Stimulated activated CD4-positive, alpha-beta T cell treated with anti-CD3 and anti-CD28 coated beads, Interleukin-2, amount 100 ng/mL, for 4 hours (primary cell): ENCODE measurements around the gene SGCB.
"Not testable (repeated sequence)": the region's sequence is repeated elsewhere in the genome, so short reads cannot be mapped to it uniquely, and the experiment has no call there.

ENCODE experiments used
- DNase-seq: peaks from one replicate; pipeline ENCODE4 v3.0.0-alpha.2; 2020; ENCODE audit warnings: low read depth

The SGCB gene, protein sequence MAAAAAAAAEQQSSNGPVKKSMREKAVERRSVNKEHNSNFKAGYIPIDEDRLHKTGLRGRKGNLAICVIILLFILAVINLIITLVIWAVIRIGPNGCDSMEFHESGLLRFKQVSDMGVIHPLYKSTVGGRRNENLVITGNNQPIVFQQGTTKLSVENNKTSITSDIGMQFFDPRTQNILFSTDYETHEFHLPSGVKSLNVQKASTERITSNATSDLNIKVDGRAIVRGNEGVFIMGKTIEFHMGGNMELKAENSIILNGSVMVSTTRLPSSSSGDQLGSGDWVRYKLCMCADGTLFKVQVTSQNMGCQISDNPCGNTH

DNA sequence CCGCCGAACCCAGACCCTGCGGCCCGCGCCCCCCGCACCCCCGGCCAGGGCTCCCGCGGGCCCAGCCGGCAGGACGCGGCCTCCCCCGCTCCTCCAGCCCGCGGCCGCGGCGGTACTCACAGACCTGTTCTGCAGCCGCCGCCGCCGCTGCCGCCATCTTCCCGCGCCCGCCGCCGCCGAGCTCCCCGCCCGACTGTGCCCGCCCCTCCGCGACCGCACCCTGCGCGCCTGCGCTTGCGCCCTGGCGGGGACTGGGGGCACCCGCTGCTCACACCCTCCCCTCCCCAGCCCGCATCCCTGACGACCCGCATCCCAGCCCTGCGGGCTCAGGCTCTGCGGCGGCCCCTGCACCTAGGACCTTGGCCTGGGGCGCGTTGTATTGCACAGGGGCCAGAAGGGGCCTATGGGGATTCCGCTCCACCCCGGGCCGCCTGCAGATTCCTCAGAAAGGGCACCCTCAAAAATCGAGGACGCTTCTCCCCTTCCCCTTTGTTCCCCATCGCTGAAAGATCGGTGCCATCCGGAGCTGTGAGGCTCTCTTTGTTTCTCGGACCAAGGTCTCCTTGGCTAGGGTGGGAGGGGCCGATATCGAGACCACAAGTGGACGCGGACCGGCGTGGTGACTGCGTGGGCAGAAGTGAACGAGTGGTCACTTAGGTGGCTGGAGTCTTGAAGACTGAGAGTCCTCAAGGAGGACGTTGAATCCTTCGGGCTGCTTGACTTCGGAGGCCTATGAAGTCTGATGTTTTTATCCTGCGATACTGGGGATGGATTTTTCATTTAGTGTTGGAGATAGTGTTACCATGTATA lies at the start of gene SGCB:
TSS of gene SGCB (minus strand) at position 197 of the 810 bp plus-strand sequence. CDS start at position 157, 40 bp downstream.
- peak; percentile 61 for DNase-seq

DNA sequence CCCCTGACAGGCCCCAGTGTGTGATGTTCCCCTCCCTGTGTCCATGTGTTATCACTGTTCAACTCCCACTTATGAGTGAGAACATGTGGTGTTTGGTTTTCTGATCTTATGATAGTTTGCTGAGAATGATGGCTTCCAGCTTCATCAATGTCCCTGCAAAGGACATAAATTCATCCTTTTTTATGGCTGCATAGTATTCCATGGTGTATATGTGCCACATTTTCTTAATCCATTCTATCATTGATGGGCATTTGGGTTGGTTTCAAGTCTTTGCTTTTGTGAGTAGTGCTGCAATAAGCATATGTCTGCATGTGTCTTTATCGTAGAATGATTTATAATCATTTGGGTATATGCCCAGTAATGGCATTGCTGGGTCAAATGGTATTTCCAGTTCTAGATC lies 48.3 kb upstream of the SGCB start:
- DNase-seq = not testable (repeated sequence)

DNA sequence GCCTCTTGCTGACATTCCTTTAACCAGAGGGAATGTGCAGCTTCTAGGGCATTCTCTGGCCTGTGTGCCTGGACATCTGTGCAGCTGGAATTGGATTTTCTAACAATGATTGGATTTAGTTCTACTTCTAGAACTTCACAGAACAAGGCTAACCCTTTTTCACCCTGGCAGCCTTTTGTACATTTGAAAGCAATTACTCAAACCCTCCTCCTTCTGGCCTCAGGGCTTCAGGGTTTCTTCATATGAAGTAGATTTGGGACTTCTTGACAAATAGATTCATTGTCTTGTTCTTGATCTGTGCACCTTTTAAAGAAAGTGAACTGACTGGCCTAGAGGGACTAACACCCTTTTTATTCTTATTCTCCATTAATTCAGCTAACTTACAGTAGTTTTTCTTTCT lies 43.1 kb upstream of the SGCB start:
- DNase-seq = no peak

DNA sequence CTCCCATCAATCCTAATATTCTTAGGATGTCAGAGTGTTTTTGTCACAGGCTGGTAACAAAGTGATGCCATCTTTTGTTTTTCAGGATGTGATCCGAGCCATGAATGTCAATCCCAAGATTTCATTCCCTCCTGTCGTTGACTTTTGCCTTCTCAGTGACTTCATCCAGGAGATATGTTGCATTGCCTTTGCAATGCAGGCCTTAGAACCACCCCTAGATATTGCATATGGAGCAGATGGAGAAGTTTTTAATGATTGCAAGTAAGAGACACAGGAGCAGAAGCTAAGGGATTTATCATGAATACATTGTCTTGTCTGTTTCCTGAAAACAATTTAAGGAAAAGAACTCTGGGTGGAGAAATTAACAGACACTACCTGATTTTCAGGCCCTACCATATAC lies 41.6 kb upstream of the SGCB start:
- no peak for DNase-seq

DNA sequence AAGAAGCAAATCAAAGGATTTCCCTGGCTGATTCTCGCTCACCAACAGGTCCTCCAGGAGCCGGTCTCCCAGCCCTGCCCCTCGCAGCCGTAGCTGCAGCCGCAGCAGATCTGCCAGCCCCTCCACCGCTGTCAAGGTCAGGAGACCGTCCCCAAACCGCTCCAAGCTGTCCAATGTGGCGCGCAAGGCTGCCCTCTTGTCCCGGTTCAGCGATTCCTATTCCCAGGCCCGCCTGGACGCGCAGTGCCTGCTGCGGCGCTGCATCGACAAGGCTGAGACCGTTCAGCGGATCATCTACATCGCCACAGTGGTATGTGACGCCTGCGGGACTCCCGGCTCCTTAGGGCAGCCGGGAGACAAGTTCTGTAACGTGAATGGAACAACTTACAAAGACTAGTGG lies 38.6 kb upstream of the SGCB start:
- DNase-seq = no peak

DNA sequence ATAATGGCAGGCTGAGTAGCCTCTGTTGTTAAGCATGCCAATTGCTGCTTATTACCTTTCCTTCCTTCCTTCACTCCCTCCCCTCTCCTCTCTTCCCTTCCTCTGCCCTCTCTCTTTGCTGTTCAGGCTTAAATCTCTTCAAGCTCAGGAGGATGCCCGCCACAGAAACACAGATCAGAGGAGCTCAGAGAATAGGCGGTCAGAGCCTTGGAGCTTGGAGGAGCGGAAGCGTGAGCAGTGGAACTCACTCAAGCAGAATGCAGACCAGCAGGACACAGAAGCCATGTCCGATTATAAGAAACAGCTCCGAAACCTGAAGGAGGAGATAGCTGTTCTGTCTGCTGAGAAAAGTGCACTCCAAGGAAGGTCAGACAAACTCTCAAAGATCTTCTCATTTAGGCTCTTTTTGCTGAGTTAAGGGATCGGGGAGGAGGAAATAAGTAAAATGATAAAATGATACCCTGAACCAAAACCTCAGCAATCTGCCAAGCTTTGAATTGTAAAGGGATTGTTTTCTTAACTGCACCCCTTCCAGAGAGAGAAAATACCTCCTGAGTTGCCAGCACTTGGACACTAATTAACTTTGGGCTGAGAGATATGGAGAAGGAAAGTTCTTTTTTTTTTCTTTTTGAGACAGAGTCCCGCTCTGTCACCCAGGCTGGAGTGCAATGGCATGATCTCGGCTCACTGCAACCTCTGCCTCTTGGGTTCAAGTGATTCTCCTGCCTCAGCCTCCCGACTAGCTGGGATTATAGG lies 33.9 kb upstream of the SGCB start:
- no peak for DNase-seq

DNA sequence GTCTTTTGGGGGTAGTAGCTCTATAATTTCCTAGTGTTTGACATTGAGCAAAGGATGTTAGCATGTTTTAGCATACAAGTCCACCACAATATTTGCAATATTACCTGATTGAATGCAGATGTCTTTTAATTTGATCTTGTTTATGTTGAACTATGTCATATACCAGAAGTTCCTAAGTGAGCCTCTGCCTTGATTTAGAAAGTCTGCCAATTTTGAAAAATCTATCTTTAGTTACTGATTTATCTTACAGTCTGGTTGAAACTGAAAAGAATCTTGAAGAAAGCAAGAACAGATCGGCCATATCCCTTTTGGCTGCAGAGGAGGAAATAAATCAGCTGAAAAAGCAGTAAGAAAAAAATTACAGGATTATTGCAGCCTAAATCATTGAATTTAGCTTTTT lies 31.5 kb upstream of the SGCB start:
- no peak for DNase-seq

DNA sequence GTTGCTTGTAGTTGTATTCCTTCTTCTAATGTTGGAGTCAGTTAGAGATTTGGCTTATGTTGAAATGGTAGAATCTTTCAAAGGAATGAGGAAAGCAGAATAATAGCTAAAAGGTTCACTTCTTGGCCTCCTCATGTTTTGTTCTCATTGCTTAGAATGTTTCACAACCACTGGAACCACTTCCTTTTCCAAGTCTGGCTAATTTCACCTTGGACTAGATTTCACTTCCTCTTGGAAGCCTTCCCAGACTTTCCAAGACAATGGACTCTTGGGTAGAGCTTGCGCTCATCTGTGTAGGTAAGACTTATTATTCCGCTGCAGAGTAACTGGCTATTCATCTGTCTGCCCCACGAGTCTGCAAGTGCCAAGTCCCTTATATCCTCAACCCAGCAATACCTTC lies 21.3 kb upstream of the SGCB start:
- DNase-seq = no peak

DNA sequence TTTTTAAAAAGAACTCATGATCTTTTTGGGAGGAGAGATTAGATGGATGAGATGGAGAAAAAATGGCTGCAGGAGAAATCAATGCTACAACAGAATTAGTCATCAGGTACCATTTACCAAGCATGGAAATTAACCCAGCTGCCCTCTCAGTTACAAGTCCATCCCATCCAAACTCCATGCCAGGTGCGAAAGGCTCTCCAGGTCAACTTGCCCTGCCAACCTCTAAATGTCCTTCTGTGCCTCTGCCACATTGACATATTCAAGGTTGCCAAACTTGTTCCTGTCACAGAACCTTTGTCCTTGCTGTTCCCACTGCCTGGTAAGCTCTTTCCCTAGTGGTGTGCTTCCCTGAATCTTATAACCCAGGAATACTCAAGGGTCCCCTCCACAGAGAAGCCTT lies 20.2 kb upstream of the SGCB start:
- DNase-seq = no peak

DNA sequence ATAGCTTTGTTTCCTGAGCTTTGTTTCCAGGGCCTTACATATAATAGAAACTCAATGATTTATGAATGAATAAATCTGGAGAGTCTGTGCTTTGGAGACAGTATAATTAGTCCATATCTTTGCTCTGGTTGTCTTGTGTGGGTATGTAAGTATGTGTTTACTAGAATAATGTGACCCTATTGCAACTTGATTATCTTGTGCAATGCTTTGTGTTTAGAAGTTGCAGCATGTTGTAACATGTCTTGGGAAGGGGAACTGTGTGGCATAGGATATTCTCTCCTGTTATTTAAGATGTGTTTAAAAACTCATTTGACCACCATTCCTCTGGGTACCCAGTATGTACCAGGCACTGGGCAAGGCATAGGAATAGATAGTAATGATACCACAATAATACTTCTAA lies 19.1 kb upstream of the SGCB start:
- DNase-seq = no peak

DNA sequence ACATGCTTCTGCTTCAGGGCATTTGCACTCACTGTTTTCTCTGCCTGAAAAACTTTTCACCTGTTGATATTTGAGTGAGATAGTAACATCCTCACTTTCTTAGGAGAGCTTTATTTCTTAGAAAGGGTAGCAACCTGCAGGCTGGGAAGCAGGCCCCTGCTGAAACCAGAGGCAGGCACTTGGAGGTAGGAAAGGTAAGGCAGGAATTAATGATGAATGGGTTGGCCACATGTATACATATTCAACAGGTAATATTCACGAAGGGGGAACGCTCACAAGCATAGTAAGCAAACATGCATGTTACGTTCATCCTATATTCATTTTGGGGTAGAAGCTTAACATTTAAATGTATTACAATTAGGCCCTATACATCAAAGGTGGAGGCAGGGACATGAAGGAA lies 16.2 kb upstream of the SGCB start:
- DNase-seq = no peak

DNA sequence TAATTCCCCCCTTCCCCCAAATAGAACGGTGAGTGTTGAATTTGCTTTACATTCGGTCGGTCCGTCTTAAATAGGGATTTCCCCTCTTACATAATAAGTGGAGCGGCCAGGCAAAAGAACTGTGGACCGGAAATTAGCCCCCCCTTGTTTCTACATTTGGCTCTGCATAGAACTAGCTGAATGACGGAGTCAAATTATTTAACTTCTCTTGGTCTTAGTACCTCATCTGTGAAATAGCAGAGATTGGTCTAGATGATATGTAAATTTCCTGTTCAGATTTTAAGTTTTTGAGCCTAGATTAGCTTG lies 14.3 kb upstream of the SGCB start:
- no peak for DNase-seq

DNA sequence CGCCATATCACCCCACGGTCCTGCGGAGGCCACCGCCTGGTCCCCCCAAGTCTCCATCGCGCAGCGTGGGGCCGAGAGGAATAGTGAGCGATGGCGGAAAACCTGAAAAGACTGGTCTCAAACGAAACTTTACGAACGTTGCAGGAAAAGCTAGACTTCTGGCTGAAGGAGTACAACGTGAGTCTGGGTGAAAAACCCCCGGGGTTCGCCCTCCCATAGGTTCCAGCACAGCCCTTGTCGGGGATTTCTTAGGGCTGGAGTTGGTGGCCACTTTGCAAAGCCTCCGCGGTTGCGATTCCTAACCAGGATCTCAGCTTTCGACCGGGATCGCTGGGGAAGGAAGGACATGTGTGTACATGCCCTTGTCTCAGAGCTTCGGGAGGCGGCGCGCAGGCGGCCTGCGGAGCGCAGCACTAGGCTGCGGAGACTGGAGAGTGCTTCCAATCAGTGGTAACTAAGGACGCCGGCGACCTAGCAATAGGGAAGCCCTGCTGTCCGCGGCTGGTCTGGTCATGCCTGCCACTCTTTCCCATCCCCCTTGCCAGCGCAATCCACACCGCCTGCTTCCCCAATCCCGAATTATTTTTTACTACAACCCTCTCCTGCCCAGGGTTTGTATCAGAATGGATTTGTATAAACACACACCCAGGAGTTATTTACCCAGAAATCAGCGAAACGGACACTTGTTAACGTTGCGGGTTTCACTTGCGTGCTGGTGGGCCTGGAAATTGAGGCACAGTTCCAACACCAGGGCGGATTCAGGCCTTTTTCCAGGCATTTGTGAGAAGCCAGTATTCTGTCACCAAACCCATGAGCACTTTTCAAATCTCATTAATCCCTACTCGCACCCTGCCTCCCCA lies 13.7 kb upstream of the SGCB start:
- DNase-seq = no peak

DNA sequence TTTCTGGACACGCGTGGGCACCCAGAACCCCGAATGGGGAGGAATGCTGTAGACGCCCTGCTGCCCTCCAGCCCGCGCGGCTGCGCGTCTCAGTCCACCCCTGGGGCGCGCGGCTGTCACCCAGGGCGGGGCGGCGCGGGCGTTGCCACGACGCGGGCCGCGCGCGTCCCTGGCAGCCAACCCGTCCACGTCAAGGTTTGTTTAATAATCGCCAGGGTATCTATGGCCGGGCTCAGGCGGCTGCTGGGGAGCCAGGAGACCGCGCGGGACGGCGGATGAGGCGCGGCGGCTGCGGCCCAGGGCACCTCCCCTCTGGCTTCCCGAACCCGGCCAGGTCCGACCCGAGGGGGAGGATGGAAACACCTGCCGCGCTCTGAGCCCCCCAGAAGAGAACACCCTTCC lies 13.1 kb upstream of the SGCB start, which contains the start of gene SPATA18:
TSS of gene SPATA18 (plus strand) at position 92 of the 402 bp plus-strand sequence. CDS start 401 bp downstream, outside the sequence.
- no peak for DNase-seq

DNA sequence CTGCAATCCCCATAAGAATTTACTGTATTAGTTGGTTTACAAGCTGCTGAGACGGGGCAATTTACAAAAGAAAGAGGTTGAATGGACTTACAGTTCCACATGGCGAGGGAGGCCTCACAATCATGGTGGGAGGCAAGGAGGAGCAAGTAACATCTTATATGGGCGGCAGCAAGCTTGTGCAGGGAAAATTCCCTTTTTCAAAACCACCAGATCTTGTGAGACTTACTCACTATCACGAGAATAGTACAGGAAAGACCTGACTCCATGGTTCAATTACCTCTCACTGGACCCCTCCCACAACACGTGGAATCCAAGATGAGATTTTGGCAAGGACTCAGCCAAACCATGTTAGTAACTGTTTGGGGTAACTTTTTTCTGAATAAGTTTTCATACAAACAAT lies 11.2 kb upstream of the SGCB start:
- no peak for DNase-seq

DNA sequence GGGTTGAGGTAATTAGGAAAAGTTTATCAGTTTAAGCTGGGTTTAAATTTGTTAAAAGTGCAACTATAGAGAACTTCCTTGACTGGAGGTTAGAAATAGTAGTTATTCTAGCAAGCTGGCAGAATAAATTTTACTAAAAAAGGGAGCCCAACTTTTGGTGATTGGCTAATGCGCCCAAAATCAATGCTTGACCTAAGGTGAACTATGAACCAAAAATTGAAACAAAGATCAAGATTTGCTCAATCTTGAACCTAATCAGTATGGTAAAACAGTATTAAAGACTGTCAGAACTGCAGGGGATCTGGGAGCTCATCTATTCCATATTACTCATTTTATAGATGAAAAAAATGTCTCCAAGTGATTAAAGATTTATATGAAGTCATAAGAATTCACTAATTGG lies 6.9 kb upstream of the SGCB start:
- DNase-seq = no peak

DNA sequence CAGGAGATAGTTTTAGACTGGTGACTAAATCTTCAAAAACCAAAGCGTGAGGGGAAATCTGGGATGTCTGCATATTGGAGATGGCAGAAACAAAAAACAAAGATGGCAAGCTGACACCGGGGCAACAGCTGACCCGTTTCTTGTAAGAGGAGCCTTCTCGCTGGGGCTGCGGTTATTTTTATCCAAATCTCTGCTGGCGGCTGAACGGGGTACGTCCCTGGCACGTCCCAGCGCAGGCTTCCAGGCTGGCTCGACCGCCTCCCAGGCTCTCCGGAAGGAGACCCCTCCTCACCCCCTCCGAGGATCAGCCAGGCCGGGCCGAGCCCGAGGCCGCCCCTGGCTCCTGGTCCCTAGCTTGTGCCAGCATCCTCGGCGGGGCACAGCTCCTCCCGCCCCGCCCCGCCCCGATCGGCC lies 403 bp downstream of the SGCB start:
- DNase-seq = no peak

DNA sequence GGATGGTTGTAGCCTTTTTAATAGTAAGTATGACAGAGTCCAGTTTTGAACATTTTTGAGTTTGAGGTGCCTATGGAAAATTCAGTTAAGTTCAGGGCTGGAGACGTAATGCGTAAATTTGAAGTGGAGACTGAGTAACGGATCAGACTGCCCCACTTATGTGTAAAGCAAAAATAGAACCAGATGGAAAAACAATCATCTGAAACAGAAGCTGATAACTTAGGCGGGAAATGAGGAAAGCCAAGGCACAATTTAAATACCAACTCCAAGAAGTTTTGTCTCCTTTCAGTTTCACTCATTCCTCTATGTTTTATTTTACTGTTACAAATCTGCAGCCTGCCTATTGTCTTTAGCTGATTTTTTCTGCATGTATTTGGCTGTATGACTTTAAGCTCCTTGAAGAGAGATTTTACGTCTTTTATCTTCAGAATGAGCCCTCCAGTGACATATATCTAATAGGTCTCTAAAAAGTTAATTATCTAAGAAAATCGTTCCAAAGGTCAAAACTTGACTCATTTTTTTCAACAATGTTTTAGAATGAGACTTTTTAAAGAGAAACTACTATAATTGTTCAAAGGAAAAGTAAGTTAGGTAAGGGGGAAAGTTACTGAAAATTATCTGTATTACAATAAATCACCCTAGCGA lies 1.1 kb downstream of the SGCB start:
- no peak for DNase-seq

DNA sequence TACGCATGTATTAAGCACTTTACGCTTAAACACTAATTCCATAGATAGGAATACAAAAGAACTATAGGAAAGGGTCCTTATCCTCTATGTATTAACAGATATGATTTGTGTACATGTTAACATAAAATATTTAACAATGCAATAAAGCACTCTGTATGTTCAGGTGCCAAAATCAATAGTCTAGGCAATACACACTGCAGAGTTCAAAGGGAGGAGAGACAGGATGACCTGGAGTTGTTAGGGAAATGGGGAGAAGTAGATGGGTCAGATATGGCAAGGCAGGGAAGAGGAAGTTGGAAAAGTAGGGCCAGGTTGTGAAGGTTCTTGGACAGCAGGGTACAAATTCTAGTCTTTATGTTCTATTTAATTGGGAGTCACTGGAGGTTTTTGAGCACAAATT lies 2.9 kb downstream of the SGCB start:
- no peak for DNase-seq

DNA sequence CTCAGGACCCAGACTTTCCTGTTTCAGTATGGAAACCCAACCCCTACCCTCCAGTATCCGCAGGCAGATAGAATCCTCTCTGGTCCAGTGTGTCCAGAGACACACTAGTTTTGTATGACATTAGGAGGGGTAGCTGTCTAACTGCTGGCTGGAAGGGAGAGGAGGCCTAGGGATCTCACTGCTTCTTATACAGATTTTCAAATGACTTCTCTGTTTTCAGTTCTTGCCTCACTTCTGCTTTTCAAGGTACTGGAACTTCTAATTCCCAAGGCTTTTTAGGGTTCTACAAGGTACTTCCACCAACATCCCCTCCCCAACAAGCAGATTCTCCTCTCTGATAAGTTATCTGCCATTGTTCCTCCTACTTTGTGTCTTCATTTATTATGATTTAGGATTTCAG lies 6.1 kb downstream of the SGCB start:
- no peak for DNase-seq

DNA sequence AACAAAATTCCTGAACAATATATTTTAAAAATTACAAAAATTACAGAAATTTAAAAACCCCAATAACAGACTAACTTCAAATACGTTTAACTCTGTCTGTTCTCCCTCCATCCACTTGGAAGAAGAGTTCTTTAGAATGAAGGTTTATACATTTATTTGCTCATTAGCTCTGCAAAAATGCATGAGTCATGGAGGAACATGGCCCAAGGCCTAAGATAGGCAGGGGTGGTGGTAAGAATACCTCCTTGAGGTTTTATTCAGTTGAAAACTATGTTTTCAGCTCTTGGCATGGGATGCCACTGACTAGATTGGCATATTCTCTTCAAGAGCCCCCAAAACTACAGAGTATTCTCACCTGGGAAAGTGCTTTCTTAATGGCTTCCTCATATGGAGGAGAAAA lies 9.1 kb downstream of the SGCB start:
- DNase-seq = no peak
